Measurements from ENCODE around the gene KLHDC4. TPM values are rescaled to one million over a fixed set of nuclear protein-coding genes. Genes with fewer than 3 reads are reported as not detected.

Gene KLHDC4
- total and polyA plus RNA-seq, 2 experiments from 2014 or later, result 23.0 to 41.1 TPM

- H3K4me1 Mint-ChIP-seq, result peaks cover 9% of the 10 kb centered on the region
- no peak overlapping the region for H3K4me3 Mint-ChIP-seq
- no peaks in the 10 kb centered on the region for H3K36me3 ChIP-seq (ENCODE audit: insufficient read depth)
- H2AFZ ChIP-seq, result no peak overlapping the region
- no peak overlapping the region for H3K4me3 ChIP-seq
- H4K20me1 ChIP-seq (replicated peaks; ENCODE audit: insufficient read depth), result no peaks in the 10 kb centered on the region
- H3K27ac ChIP-seq (ENCODE audit: low read depth), result no peak overlapping the region
- H3F3A ChIP-seq (replicated peaks; ENCODE audit: low read depth), result peaks cover 10% of the 10 kb centered on the region; the same call in 1 of the 2 replicates
- H3K4me1 ChIP-seq (ENCODE audit: insufficient read depth), result peaks cover 9% of the 10 kb centered on the region
- peaks cover 2% of the 10 kb centered on the region; the same call in 2 of the 3 replicates for H3K36me3 Mint-ChIP-seq (ENCODE audit: low read depth)
- no peak overlapping the region for H3K4me2 ChIP-seq
- ATAC-seq (no peak), DNase-seq (ENCODE audit: low spot score) (no peak)
- no peaks in the 10 kb centered on the region for H3K27me3 ChIP-seq (ENCODE audit: insufficient read depth)
- H3K27ac Mint-ChIP-seq, result no peak overlapping the region
- no peak for TF ChIP-seq ZNF331 (CRISPR knock-in tag; IDR thresholded peaks at IDR 0.05; ENCODE audit: low read depth)
- TF ChIP-seq NANOG (IDR thresholded peaks at IDR 0.05; ENCODE audit: borderline replicate concordance), result no peak
- TF ChIP-seq ETS1 (IDR thresholded peaks at IDR 0.05), result no peak
- no peak for TF ChIP-seq ZNF114 (CRISPR knock-in tag; IDR thresholded peaks at IDR 0.05)
- no peak for TF ChIP-seq JUNB (IDR thresholded peaks at IDR 0.05; ENCODE audit: unreplicated experiment)
- no peak for TF ChIP-seq POLR2AphosphoS5 (IDR thresholded peaks at IDR 0.05; ENCODE audit: low read depth)
- TF ChIP-seq STAT1 (IDR thresholded peaks at IDR 0.05; ENCODE audit: unreplicated experiment), result no peak
- TF ChIP-seq ZNF462 (CRISPR knock-in tag; IDR thresholded peaks at IDR 0.05), result no peak
- TF ChIP-seq CREB1 (CRISPR knock-in tag; IDR thresholded peaks at IDR 0.05; ENCODE audit: low read depth), result no peak
- no peak for TF ChIP-seq EZH2phosphoT487 (IDR thresholded peaks at IDR 0.05; ENCODE audit: unreplicated experiment)
- TF ChIP-seq REST (IDR thresholded peaks at IDR 0.05; ENCODE audit: unreplicated experiment), result no peak
- no peak for TF ChIP-seq EZH2 (IDR thresholded peaks at IDR 0.05; ENCODE audit: low read depth, unreplicated experiment)
- TF ChIP-seq CTCF (conservative IDR thresholded peaks at IDR 0.05; ENCODE audit: low read depth in 2 of 2), result no peak
- no peaks in the 10 kb centered on the region for H3K9me2 ChIP-seq (ENCODE audit: insufficient read depth)
- peaks cover 19% of the 10 kb centered on the region for H3K27me3 Mint-ChIP-seq (ENCODE audit: insufficient read depth, low read depth, poor library complexity)
- peaks cover 4% of the 10 kb centered on the region; the same call in 2 of the 3 replicates for H3K9me3 Mint-ChIP-seq
- H3K79me2 ChIP-seq (replicated peaks; ENCODE audit: insufficient read depth), result no peaks in the 10 kb centered on the region
Measured at GRCh38 chr16:87782033-87782432, 16.2 kb upstream of the KLHDC4 start.

Measured in GM23338 (cell line).